HEK293T (cell line): ENCODE data around the gene PALLD.

Experiments
- BHLHE40 ChIP-seq: fragments of 450-650 bp; IDR thresholded peaks from 2 replicates; pipeline ENCODE4 v1.6.1; 2016; ENCODE audit warnings: mild to moderate bottlenecking, moderate library complexity, borderline replicate concordance
- CTBP1 ChIP-seq: fragments of 450-650 bp; IDR thresholded peaks from 2 replicates; pipeline ENCODE4 v1.6.1; 2016; ENCODE audit warnings: borderline replicate concordance
- FOXA1 ChIP-seq: fragments of 450-650 bp; IDR thresholded peaks from 2 replicates; pipeline ENCODE4 v1.6.1; 2016; ENCODE audit warnings: mild to moderate bottlenecking
- FOXK2 ChIP-seq: fragments of 450-650 bp; IDR thresholded peaks from 2 replicates; pipeline ENCODE4 v1.6.1; 2016; ENCODE audit warnings: mild to moderate bottlenecking
- L3MBTL2 ChIP-seq: fragments of 450-650 bp; conservative IDR thresholded peaks from 2 replicates; pipeline ENCODE4 v1.6.1; 2016; ENCODE audit warnings: mild to moderate bottlenecking
- LEF1 ChIP-seq: fragments of 450-650 bp; IDR thresholded peaks from 2 replicates; pipeline ENCODE4 v1.6.1; 2017; ENCODE audit warnings: mild to moderate bottlenecking, borderline replicate concordance
- NFRKB ChIP-seq: fragments of 450-650 bp; IDR thresholded peaks from 2 replicates; pipeline ENCODE4 v1.6.1; 2016; ENCODE audit warnings: mild to moderate bottlenecking, moderate library complexity
- SP1 ChIP-seq: fragments of 450-650 bp; IDR thresholded peaks from 2 replicates; pipeline ENCODE4 v1.6.1; 2017

- no peak for TF ChIP-seq LEF1
- TF ChIP-seq FOXA1, result no peak
- no peak for TF ChIP-seq BHLHE40
- TF ChIP-seq FOXK2, result no peak
- TF ChIP-seq NFRKB, result no peak
- no peak for TF ChIP-seq L3MBTL2
- TF ChIP-seq CTBP1, result no peak
- TF ChIP-seq SP1, result no peak
Measured at GRCh38 chr4:168794092-168794707, 297.3 kb downstream of the PALLD start.
